ENCODE measurements around the gene RPRD1B. TPM values are rescaled to one million over a fixed set of nuclear protein-coding genes. Genes with fewer than 3 reads are reported as not detected.
A peak's percentile ranks its signal among the peaks of the same experiment; 100 is the strongest.

Gene RPRD1B
- polyA plus RNA-seq (ENCODE audit: insufficient read length): 25.3 TPM

- DNase-seq (ENCODE audit: low read depth): peak; percentile 90
Measured at GRCh38 chr20:38033330-38034107, at the start of gene RPRD1B, which contains the start of gene TTI1. RPRD1B (plus strand) TSS chr20:38033746; CDS start chr20:38033948, 202 bp downstream. TTI1 (minus strand) TSS chr20:38033456; CDS start chr20:38013816, 19,640 bp downstream.

- no peak for DNase-seq (ENCODE audit: low read depth)
Measured at GRCh38 chr20:37984018-37984785, 49.3 kb upstream of the RPRD1B start.

GRCh38 chr20:37986044-37986858 lies 47.3 kb upstream of the RPRD1B start:
- DNase-seq (ENCODE audit: low read depth): no peak

- DNase-seq (ENCODE audit: low read depth): no peak
Measured at GRCh38 chr20:37986873-37987601, 46.5 kb upstream of the RPRD1B start.

- no peak for DNase-seq (ENCODE audit: low read depth)
Measured at GRCh38 chr20:37987602-37988290, 45.8 kb upstream of the RPRD1B start.

- DNase-seq (ENCODE audit: low read depth): no peak
Measured at GRCh38 chr20:37988306-37988954, 45.1 kb upstream of the RPRD1B start.

GRCh38 chr20:37989601-37990295 lies 43.8 kb upstream of the RPRD1B start:
- DNase-seq (ENCODE audit: low read depth): no peak

- DNase-seq (ENCODE audit: low read depth): no peak
Measured at GRCh38 chr20:37990571-37991151, 42.9 kb upstream of the RPRD1B start.

- DNase-seq (ENCODE audit: low read depth): no peak
Measured at GRCh38 chr20:37991157-37991866, 42.2 kb upstream of the RPRD1B start.

- no peak for DNase-seq (ENCODE audit: low read depth)
Measured at GRCh38 chr20:37991908-37992307, 41.6 kb upstream of the RPRD1B start.

GRCh38 chr20:37992802-37993409 lies 40.6 kb upstream of the RPRD1B start:
- DNase-seq (ENCODE audit: low read depth): no peak

GRCh38 chr20:37994512-37994911 lies 39.0 kb upstream of the RPRD1B start:
- DNase-seq (ENCODE audit: low read depth): no peak

- no peak for DNase-seq (ENCODE audit: low read depth)
Measured at GRCh38 chr20:37995856-37996605, 37.5 kb upstream of the RPRD1B start.

- DNase-seq (ENCODE audit: low read depth): no peak
Measured at GRCh38 chr20:37997516-37997915, 36.0 kb upstream of the RPRD1B start.

- DNase-seq (ENCODE audit: low read depth): no peak
Measured at GRCh38 chr20:37999526-38000263, 33.9 kb upstream of the RPRD1B start.

- DNase-seq (ENCODE audit: low read depth): no peak
Measured at GRCh38 chr20:38000293-38000692, 33.3 kb upstream of the RPRD1B start.
